AG04450 (cell line): ENCODE data around the gene APOL1. TPM values are rescaled to one million over a fixed set of nuclear protein-coding genes. Genes with fewer than 3 reads are reported as not detected.
A peak's percentile ranks its signal among the peaks of the same experiment; 100 is the strongest.

Experiments
- CTCF ChIA-PET: fragments of 300-600, 350-600 bp; formaldehyde crosslinking; extraction: SDS; loops from one replicate; lab custom pipeline; 2022; ENCODE audit warnings: antibody characterized with exemption, inconsistent platforms; lab: Charles Lee
- POLR2A ChIA-PET: fragments of 350-600 bp; formaldehyde crosslinking; extraction: SDS; loops from one replicate; lab custom pipeline; 2021; ENCODE audit warnings: antibody characterized with exemption, inconsistent platforms; lab: Yijun Ruan, JAX
- DNase-seq: peaks from one replicate; pipeline ENCODE4 v3.0.0-alpha.2; 2011; ENCODE audit warnings: low read depth, low spot score
- H3K27ac ChIP-seq: one replicate; pipeline ENCODE4 v1.5.1; 2012; ENCODE audit warnings: low read depth, low read length, control low read depth
- H3K27me3 ChIP-seq: one replicate; pipeline ENCODE4 v1.6.0; 2012; ENCODE audit warnings: low read length; ENCODE audit not compliant: control insufficient read depth, insufficient read depth
- H3K4me3 ChIP-seq: 2 replicates; pipeline ENCODE4 v1.5.1; 2011; ENCODE audit warnings: mild to moderate bottlenecking, low read depth, low read length, control low read depth
- H3K9me3 ChIP-seq: 2 replicates; pipeline ENCODE4 v1.5.1; 2012; ENCODE audit warnings: low read length; ENCODE audit not compliant: control insufficient read depth, insufficient read depth
- CTCF ChIP-seq: IDR thresholded peaks from 2 replicates; pipeline ENCODE4 v1.5.1; 2011; ENCODE audit warnings: low read depth, low read length, control low read depth, inconsistent platforms
- polyA plus RNA-seq: library from polyadenylated mRNA; depleted of rRNA; stranded (reverse); fragments of >200 nt; gene quantifications from 2 replicates; pipeline ENCODE4 v1.2.3, GENCODE V29; 2011

The APOL1 gene
- polyA plus RNA-seq, 1 experiment, result 3.8 TPM

GRCh38 chr22:36294801-36295200 lies 41.9 kb downstream of the APOL1 start:
- CTCF ChIA-PET, result interaction anchor here (1.8 kb wide), 1 partner anchor 9 kb away, joined by 5 read pairs; no protein-coding TSS in a partner anchor
- H3K9me3 ChIP-seq, result no peaks in the 10 kb centered on the region; the same call in 1 of the 2 replicates
- no peak for DNase-seq
- H3K27me3 ChIP-seq, result no peaks in the 10 kb centered on the region
- POLR2A ChIA-PET, result interaction anchor here (0.9 kb wide), 1 partner anchor 61 kb away, joined by 3 read pairs; no protein-coding TSS in a partner anchor
- peak overlapping the region; percentile 11 for H3K27ac ChIP-seq
- no peak for TF ChIP-seq CTCF
- no peak overlapping the region for H3K4me3 ChIP-seq

DNA sequence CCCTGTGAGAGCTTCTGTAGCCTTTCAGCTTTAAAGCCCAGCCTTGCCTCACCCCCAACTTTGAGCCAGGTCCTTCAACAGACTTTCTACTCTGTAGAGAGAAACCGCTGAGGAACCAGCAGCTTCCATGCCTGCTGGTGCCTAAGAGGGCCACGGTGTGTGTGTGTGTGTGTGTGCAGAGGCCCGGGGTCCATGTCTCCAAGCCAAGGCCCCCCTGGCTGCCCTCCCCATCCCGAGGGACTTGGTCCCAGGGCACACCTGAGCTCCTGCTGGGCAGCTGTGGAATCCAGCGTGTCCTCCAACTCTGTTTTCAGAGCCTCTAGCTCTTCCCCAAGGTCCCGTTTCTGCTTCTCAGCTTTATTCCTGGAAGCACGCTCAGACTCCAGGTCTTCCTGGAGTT lies 42.3 kb downstream of the APOL1 start:
- CTCF ChIA-PET, result interaction anchor here (1.8 kb wide), 1 partner anchor 9 kb away, joined by 5 read pairs; no protein-coding TSS in a partner anchor
- no peak for TF ChIP-seq CTCF
- Histone ChIP-seq H3K27ac (no peak overlapping the region), H3K4me3 (no peak overlapping the region), H3K9me3 (no peaks in the 10 kb centered on the region; the same call in 1 of the 2 replicates), H3K27me3 (no peaks in the 10 kb centered on the region)
- DNase-seq, result no peak
- POLR2A ChIA-PET, result interaction anchor here (0.7 to 0.9 kb wide), 2 partner anchors 9 to 60 kb away, joined by 3 read pairs; no protein-coding TSS in a partner anchor

GRCh38 chr22:36296690-36297089 lies 43.8 kb downstream of the APOL1 start:
- Histone ChIP-seq H3K4me3 (no peak overlapping the region), H3K27me3 (no peaks in the 10 kb centered on the region), H3K27ac (no peak overlapping the region), H3K9me3 (no peaks in the 10 kb centered on the region; the same call in 1 of the 2 replicates)
- DNase-seq, result no peak
- ChIA-PET CTCF (interaction anchor here (0.6 to 1.8 kb wide), 3 partner anchors 11 to 190 kb away, joined by 6 to 10 read pairs (median 7); no protein-coding TSS in a partner anchor), POLR2A (interaction anchor here (1.1 kb wide), 1 partner anchor 8 kb away, joined by 6 read pairs; no protein-coding TSS in a partner anchor)
- TF ChIP-seq CTCF, result no peak

- Histone ChIP-seq H3K4me3 (no peak overlapping the region), H3K9me3 (no peaks in the 10 kb centered on the region; the same call in 1 of the 2 replicates), H3K27ac (no peak overlapping the region), H3K27me3 (no peaks in the 10 kb centered on the region)
- ChIA-PET CTCF (interaction anchor here (1.3 to 1.8 kb wide), 3 partner anchors 12 to 189 kb away, joined by 3 to 7 read pairs (median 6); no protein-coding TSS in a partner anchor), POLR2A (interaction anchor here (1.9 kb wide), 1 partner anchor 173 kb away, joined by 5 read pairs; no protein-coding TSS in a partner anchor)
- no peak for DNase-seq
- no peak for TF ChIP-seq CTCF
Observed at GRCh38 chr22:36297568-36297967, 44.6 kb downstream of the APOL1 start.

- POLR2A ChIA-PET, result interaction anchor here (0.9 to 1.9 kb wide), 2 partner anchors 10 to 172 kb away, joined by 5 read pairs; no protein-coding TSS in a partner anchor
Observed at GRCh38 chr22:36298118-36298517, 45.2 kb downstream of the APOL1 start.

More at GRCh38 chr22:36298118-36298517, 45.2 kb downstream of the APOL1 start:
- CTCF ChIA-PET, result interaction anchor here (1.3 to 4.5 kb wide), 3 partner anchors 11 to 173 kb away, joined by 3 to 41 read pairs (median 33); no protein-coding TSS in a partner anchor
- DNase-seq, result no peak
- no peak for TF ChIP-seq CTCF
- peak overlapping the region; percentile 54 for H3K27ac ChIP-seq
- H3K9me3 ChIP-seq, result no peaks in the 10 kb centered on the region; the same call in 1 of the 2 replicates
- no peaks in the 10 kb centered on the region for H3K27me3 ChIP-seq
- H3K4me3 ChIP-seq, result no peak overlapping the region
